SK-N-SH (cell line): ENCODE measurements around the gene TLCD5. TPM values are rescaled to one million over a fixed set of nuclear protein-coding genes. Genes with fewer than 3 reads are reported as not detected.

ENCODE experiments used
- CTCF ChIA-PET: fragments of 300-600, 350-600 bp; formaldehyde crosslinking; extraction: SDS; loops from one replicate; lab custom pipeline; 2021; lab: Yijun Ruan, JAX
- POLR2A ChIA-PET: fragments of 350-600 bp; sonication (Branson Sonifier 250); formaldehyde crosslinking; extraction: SDS; loops from one replicate; lab custom pipeline; 2020; ENCODE audit warnings: antibody characterized with exemption, inconsistent platforms; lab: Yijun Ruan, JAX
- DNase-seq: peaks from one replicate; pipeline ENCODE4 v3.0.0; 2012
- H2AFZ ChIP-seq: fragments of 200-600 bp; sonication (generic); 2 replicates; pipeline ENCODE4 v1.8.1; 2016; ENCODE audit warnings: antibody characterized with exemption, mild to moderate bottlenecking, low read depth
- H3F3A ChIP-seq: fragments of 200-600 bp; sonication (generic); replicated peaks from 2 replicates; pipeline ENCODE3; 2016; ENCODE audit warnings: antibody characterized with exemption, mild to moderate bottlenecking; ENCODE audit not compliant: insufficient read depth
- H3K27ac ChIP-seq, 2 experiments: fragments of 200-500 bp in 1 of 2; fragments of 200-600 bp in 1 of 2; sonication (Bioruptor generic) in 1 of 2; sonication (generic), shearing (Covaris generic) in 1 of 2; 2 replicates each; pipeline versions ENCODE4 v1.5.1 to v1.6.1; 2014 to 2016; ENCODE audit warnings: low read depth in 2 of 2, inconsistent platforms in 1 of 2, low read length in 1 of 2, mild to moderate bottlenecking in 1 of 2, mixed read lengths in 1 of 2
- H3K27me3 ChIP-seq: fragments of 200-600 bp; sonication (generic), shearing (Covaris generic); 2 replicates; pipeline ENCODE4 v1.6.1; 2016; ENCODE audit warnings: mixed run types; ENCODE audit not compliant: insufficient read depth
- H3K36me3 ChIP-seq, 2 experiments: fragments of 200-500 bp in 1 of 2; fragments of 200-600 bp in 1 of 2; sonication (Bioruptor generic) in 1 of 2; sonication (generic) in 1 of 2; replicated peaks in 1 of 2; 2 replicates each; pipeline versions ENCODE3 to v1.5.1; 2014 to 2016; ENCODE audit warnings: low read length in 1 of 2, mild to moderate bottlenecking in 1 of 2; ENCODE audit not compliant: insufficient read depth in 2 of 2, control insufficient read depth in 1 of 2
- H3K4me1 ChIP-seq, 2 experiments: fragments of 200-500 bp in 1 of 2; fragments of 200-600 bp in 1 of 2; sonication (Bioruptor generic) in 1 of 2; sonication (generic), shearing (Covaris generic) in 1 of 2; 2 replicates each; pipeline versions ENCODE4 v1.5.1 to v1.6.1; 2014 to 2016; ENCODE audit warnings: low read depth in 1 of 2, low read length in 1 of 2, mixed run types in 1 of 2; ENCODE audit not compliant: insufficient read depth in 2 of 2, control insufficient read depth in 1 of 2
- H3K4me2 ChIP-seq: fragments of 200-600 bp; sonication (generic), shearing (Covaris generic); 2 replicates; pipeline ENCODE4 v1.6.1; 2017; ENCODE audit warnings: mixed run types
- H3K4me3 ChIP-seq, 2 experiments: fragments of 200-500 bp in 1 of 2; fragments of 200-600 bp in 1 of 2; sonication (Bioruptor generic) in 1 of 2; sonication (generic), shearing (Covaris generic) in 1 of 2; 2 replicates each; pipeline versions ENCODE4 v1.5.1 to v1.8.1; 2014 to 2016; ENCODE audit warnings: low read depth in 2 of 2, inconsistent platforms in 1 of 2, low read length in 1 of 2, mild to moderate bottlenecking in 1 of 2, mixed read lengths in 1 of 2, moderate library complexity in 1 of 2
- H3K79me2 ChIP-seq: fragments of 200-600 bp; sonication (generic); 2 replicates; pipeline ENCODE4 v1.8.1; 2017; ENCODE audit warnings: mild to moderate bottlenecking; ENCODE audit not compliant: insufficient read depth
- H3K9ac ChIP-seq: fragments of 200-600 bp; sonication (generic); 2 replicates; pipeline ENCODE4 v1.6.1; 2017; ENCODE audit warnings: mixed run types
- H3K9me2 ChIP-seq: fragments of 200-600 bp; sonication (generic); 2 replicates; pipeline ENCODE4 v1.6.1; 2017; ENCODE audit warnings: mixed run types
- H3K9me3 ChIP-seq: fragments of 200-600 bp; sonication (generic); 2 replicates; pipeline ENCODE4 v1.6.1; 2017; ENCODE audit warnings: mixed run types, mild to moderate bottlenecking, moderate library complexity
- H4K20me1 ChIP-seq: fragments of 200-600 bp; sonication (generic); 2 replicates; pipeline ENCODE4 v1.6.1; 2017; ENCODE audit warnings: mild to moderate bottlenecking, mixed run types; ENCODE audit not compliant: insufficient read depth
- FOSL2 ChIP-seq: IDR thresholded peaks from 2 replicates; pipeline ENCODE4 v1.4.0; 2012; ENCODE audit warnings: low read depth, mild to moderate bottlenecking, moderate library complexity, borderline replicate concordance
- FOXJ3 ChIP-seq: sonication (generic); formaldehyde crosslinking; IDR thresholded peaks from 2 replicates; pipeline ENCODE4 v1.5.1; 2020; ENCODE audit warnings: mild to moderate bottlenecking, missing genetic modification reagents
- FOXM1 ChIP-seq: IDR thresholded peaks from 2 replicates; pipeline ENCODE4 v1.4.0; 2012; ENCODE audit warnings: low read depth, mild to moderate bottlenecking
- IRF3 ChIP-seq: fragments of 150-350 bp; IDR thresholded peaks from 2 replicates; pipeline ENCODE4 v1.6.1; 2016; ENCODE audit warnings: mild to moderate bottlenecking, low read depth, low read length
- MXI1 ChIP-seq: IDR thresholded peaks from 2 replicates; pipeline ENCODE4 v1.6.1; 2012; ENCODE audit warnings: mild to moderate bottlenecking, low read depth, low read length, improper control_type of control experiment
- NFIC ChIP-seq: IDR thresholded peaks from 2 replicates; pipeline ENCODE4 v1.4.0; 2012; ENCODE audit warnings: borderline replicate concordance
- NRF1 ChIP-seq: IDR thresholded peaks from 2 replicates; pipeline ENCODE4 v1.6.1; 2012; ENCODE audit warnings: low read depth, mild to moderate bottlenecking, low read length
- POLR2AphosphoS5 ChIP-seq: IDR thresholded peaks from 2 replicates; pipeline ENCODE4 v1.6.1; 2012; ENCODE audit warnings: low read depth, low read length
- RAD21 ChIP-seq: IDR thresholded peaks from 2 replicates; pipeline ENCODE4 v1.6.1; 2012; ENCODE audit warnings: mild to moderate bottlenecking, low read length
- REST ChIP-seq: IDR thresholded peaks from 2 replicates; pipeline ENCODE4 v1.6.1; 2012; ENCODE audit warnings: mild to moderate bottlenecking, low read depth, low read length, moderate library complexity
- SMC3 ChIP-seq: IDR thresholded peaks from 2 replicates; pipeline ENCODE4 v1.6.1; 2012; ENCODE audit warnings: low read depth, low read length, improper control_type of control experiment
- YY1 ChIP-seq: IDR thresholded peaks from 2 replicates; pipeline ENCODE4 v1.4.0; 2012; ENCODE audit warnings: low read depth, mild to moderate bottlenecking
- WGBS: methylation state at CpG from one replicate; pipeline ENCODE4 v1.1.6; 2017; ENCODE audit warnings: low lambda C conversion rate; 5-methylcytosine and 5-hydroxymethylcytosine counted together
- polyA plus RNA-seq, 3 experiments: library from polyadenylated mRNA; depleted of rRNA; stranded (reverse); fragments of >200 nt; gene quantifications; 2 replicates each; pipeline ENCODE4 v1.2.3, GENCODE V29; 2012
- TF ChIP-seq, protein P1 (sequence below): IDR thresholded peaks from 2 replicates; pipeline ENCODE4 v1.4.0; 2012; ENCODE audit warnings: low read depth

Gene TLCD5
- polyA plus RNA-seq, 1 of the 3 experiments (the other 2 are of a cell fraction): 12.7 TPM

DNA sequence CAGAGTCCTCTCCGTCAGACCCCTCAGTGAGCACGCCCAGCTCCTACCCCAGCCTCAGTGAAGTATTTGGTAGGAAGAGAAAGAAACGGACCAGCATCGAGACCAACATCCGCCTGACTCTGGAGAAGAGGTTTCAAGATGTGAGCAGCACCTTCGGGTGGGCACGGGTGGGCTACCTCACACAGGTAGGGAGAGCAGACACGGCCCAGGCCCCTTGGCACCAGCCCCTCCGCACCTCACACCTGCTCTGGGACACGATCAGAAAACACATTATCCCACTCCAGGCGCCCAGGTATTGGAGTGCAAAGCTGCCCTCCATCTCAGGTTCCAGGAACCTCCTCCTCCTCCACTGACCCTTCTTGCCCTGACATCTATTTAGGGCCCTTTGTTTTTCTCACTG, 17.6 kb upstream of the TLCD5 start:
- POLR2A ChIA-PET: no interaction called here

More for the DNA sequence above, 17.6 kb upstream of the TLCD5 start:
- H3K4me1 ChIP-seq: 0 out of 4 replicates have a peak, but pooled peaks cover 0 to 6% of the 10 kb centered on the region in 2 experiments
- H3K27me3 ChIP-seq: no peaks in the 10 kb centered on the region
- H3K79me2 ChIP-seq: no peaks in the 10 kb centered on the region
- no peak for TF ChIP-seq FOSL2
- TF ChIP-seq FOXM1: no peak
- TF ChIP-seq IRF3: no peak
- TF ChIP-seq MXI1: no peak
- TF ChIP-seq FOXJ3: no peak
- no peak for TF ChIP-seq YY1
- TF ChIP-seq SMC3: no peak
- no peak for TF ChIP-seq POLR2AphosphoS5
- TF ChIP-seq NFIC: no peak
- no peak for TF ChIP-seq RAD21
- TF ChIP-seq, protein P1, sequence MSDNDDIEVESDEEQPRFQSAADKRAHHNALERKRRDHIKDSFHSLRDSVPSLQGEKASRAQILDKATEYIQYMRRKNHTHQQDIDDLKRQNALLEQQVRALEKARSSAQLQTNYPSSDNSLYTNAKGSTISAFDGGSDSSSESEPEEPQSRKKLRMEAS: no peak
- TF ChIP-seq REST: no peak
- no peak for TF ChIP-seq NRF1
- no peaks in the 10 kb centered on the region for H3K36me3 ChIP-seq
- H3K27ac ChIP-seq: no peak overlapping the region
- H3K9me3 ChIP-seq: no peaks in the 10 kb centered on the region
- no peak overlapping the region for H2AFZ ChIP-seq
- H3K4me2 ChIP-seq: no peak overlapping the region
- no peaks in the 10 kb centered on the region for H4K20me1 ChIP-seq
- WGBS: 100% methylated on average over 8 of the region's 11 CpGs
- no peak overlapping the region for H3K9ac ChIP-seq
- H3K4me3 ChIP-seq: no peak overlapping the region
- H3F3A ChIP-seq: peaks cover 4% of the 10 kb centered on the region
- no peaks in the 10 kb centered on the region for H3K9me2 ChIP-seq
- CTCF ChIA-PET: interaction anchor here (1.4 to 1.8 kb wide), 3 partner anchors 7 to 78 kb away, joined by 6 to 7 read pairs (median 6); no protein-coding TSS in a partner anchor
- DNase-seq: no peak
